Progenitor cell of endocrine pancreas (in vitro differentiated cells): Measurements from ENCODE around the gene DNAJC5. TPM values are rescaled to one million over a fixed set of nuclear protein-coding genes. Genes with fewer than 3 reads are reported as not detected.
A peak's percentile ranks its signal among the peaks of the same experiment; 100 is the strongest.

Experiments used
- DNase-seq: peaks from one replicate; pipeline ENCODE4 v3.0.0; 2021; ENCODE audit warnings: low spot score; ENCODE audit not compliant: unreplicated experiment
- H3K27ac Mint-ChIP-seq: 2 replicates; pipeline ENCODE4 v1.8.0; 2021; ENCODE audit warnings: mild to moderate bottlenecking, moderate library complexity, mixed read lengths
- H3K27me3 Mint-ChIP-seq: 2 replicates; pipeline ENCODE4 v1.8.0; 2021; ENCODE audit warnings: mixed read lengths
- H3K36me3 Mint-ChIP-seq: 2 replicates; pipeline ENCODE4 v1.8.0; 2022; ENCODE audit warnings: mixed read lengths; ENCODE audit not compliant: insufficient read depth
- H3K4me1 Mint-ChIP-seq: 2 replicates; pipeline ENCODE4 v1.8.0; 2021; ENCODE audit warnings: low read depth, mixed read lengths
- H3K4me3 Mint-ChIP-seq: 2 replicates; pipeline ENCODE4 v1.8.0; 2021; ENCODE audit warnings: low read depth, mild to moderate bottlenecking, moderate library complexity, mixed read lengths
- H3K9me3 Mint-ChIP-seq: 2 replicates; pipeline ENCODE4 v1.8.0; 2021; ENCODE audit warnings: low read depth, mixed read lengths
- total RNA-seq: library from RNA; stranded (reverse); gene quantifications from 2 replicates; pipeline ENCODE4 v1.2.1, GENCODE V29; 2021
- TF ChIP-seq, protein P1 (sequence below): fragments of 200-600 bp; sonication (generic); IDR thresholded peaks from one replicate; pipeline ENCODE4 v1.5.0; 2021; ENCODE audit warnings: antibody characterized with exemption, mild to moderate bottlenecking; ENCODE audit not compliant: unreplicated experiment

The DNAJC5 gene
- total RNA-seq, 1 donor from 2014 or later = 41.8 TPM

DNA sequence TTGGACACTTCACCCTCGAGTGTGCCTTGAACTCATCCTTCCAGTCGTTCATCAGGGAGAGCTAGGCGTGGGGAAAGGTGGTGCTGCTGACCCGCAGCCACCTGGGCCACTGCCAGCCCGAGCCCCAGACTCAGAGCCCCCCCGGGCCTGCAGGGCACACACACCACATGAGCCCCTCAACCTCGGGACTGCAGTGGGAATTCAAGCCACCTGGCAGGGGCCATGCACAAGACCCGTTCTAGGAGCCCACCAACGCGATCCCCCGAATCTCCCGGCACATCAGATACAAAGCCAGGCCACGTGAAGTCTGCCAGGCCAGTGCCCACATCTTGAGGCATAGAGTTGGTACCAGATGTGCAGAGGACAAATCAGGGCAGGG is 72.0 kb downstream of the DNAJC5 start:
- H3K27ac Mint-ChIP-seq = no peak overlapping the region
- no peaks in the 10 kb centered on the region for H3K27me3 Mint-ChIP-seq
- no peak overlapping the region for H3K4me3 Mint-ChIP-seq
- H3K9me3 Mint-ChIP-seq = no peaks in the 10 kb centered on the region
- DNase-seq = peak; percentile 7
- TF ChIP-seq, protein P1, sequence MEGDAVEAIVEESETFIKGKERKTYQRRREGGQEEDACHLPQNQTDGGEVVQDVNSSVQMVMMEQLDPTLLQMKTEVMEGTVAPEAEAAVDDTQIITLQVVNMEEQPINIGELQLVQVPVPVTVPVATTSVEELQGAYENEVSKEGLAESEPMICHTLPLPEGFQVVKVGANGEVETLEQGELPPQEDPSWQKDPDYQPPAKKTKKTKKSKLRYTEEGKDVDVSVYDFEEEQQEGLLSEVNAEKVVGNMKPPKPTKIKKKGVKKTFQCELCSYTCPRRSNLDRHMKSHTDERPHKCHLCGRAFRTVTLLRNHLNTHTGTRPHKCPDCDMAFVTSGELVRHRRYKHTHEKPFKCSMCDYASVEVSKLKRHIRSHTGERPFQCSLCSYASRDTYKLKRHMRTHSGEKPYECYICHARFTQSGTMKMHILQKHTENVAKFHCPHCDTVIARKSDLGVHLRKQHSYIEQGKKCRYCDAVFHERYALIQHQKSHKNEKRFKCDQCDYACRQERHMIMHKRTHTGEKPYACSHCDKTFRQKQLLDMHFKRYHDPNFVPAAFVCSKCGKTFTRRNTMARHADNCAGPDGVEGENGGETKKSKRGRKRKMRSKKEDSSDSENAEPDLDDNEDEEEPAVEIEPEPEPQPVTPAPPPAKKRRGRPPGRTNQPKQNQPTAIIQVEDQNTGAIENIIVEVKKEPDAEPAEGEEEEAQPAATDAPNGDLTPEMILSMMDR = no peak
- H3K36me3 Mint-ChIP-seq = peaks cover 8% of the 10 kb centered on the region
- H3K4me1 Mint-ChIP-seq = peaks cover 6% of the 10 kb centered on the region

DNA sequence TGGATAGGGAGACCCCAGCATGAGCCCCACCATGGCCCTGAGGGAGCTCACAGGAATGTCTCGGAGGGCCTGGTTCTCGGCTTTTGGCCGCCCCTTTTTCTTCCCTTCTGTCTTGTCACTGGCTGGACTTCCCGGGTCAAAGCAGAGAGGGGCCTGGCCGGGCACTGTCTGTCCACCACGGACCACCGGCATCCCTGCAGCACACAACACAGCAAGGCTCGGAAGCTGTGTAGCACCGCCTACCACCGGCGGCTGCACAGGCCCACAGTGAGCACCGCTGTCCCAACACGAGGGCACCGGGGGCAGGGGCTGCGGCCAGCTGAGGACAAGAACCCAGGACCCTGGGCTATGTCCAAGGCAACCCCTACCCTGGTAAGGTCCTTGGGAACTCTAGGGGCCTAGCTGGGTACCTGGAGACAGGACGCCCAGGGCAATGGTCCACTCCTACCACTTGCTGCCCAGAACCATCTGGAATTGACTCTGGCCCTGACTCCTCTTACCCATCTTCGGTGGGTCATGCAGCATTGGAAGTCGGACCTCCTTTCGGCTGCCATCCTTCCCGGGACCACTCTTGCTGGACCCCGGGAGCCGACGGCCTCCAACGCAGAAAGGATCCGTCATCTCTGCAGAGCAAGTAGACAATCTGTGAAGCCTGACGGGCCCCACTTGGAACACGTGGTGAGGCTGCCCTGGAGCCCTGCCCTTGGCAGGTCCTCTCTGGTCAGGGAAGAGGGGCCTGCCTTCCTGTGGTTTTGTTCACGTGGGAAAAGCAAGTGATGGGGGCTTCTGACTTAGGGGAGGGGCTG is 72.6 kb downstream of the DNAJC5 start:
- TF ChIP-seq, protein P1 = no peak
- Mint-ChIP-seq H3K4me3 (peak overlapping the region; percentile 29), H3K36me3 (peaks cover 7% of the 10 kb centered on the region), H3K4me1 (peaks cover 6% of the 10 kb centered on the region), H3K9me3 (no peaks in the 10 kb centered on the region), H3K27ac (no peak overlapping the region), H3K27me3 (no peaks in the 10 kb centered on the region)
- DNase-seq = peak; percentile 9

DNA sequence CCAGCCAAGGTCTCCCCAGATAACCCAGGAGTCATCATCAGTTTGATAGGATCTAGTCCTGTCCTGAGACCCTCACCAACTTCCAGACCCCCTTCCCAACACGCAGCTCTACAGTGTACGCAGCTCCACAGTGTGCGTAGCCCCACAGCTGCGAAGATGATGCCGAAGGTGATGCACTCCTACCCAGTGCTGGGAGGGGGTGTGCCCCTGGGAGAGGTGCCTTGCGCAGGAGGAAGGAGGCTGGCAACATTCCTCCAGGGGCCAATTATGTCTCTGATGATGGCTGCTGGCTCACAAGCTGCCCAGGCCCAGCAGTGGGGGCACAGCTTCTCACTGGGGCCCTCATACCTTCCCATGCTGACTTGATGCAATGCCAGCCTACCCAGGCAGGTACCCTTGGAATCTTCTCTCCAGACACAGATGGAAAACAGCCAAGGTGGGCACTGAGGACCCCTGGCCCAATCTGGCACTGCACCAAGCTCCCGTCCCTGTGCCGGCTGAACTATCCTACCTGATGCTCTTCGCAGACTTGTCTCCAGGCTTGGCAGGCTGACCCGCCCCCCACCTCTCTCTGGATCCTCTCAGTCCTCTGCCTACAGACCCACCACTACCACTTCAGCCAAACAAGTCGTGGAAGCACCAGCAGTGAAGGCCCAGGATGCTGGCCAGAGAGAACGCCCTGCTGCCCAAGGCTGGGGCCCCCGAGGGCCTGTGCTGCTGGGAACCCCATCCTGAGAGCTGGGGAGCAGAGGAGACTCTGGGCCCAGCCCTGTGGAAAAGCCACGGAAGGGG is 73.4 kb downstream of the DNAJC5 start:
- peaks cover 4% of the 10 kb centered on the region for H3K36me3 Mint-ChIP-seq
- H3K4me3 Mint-ChIP-seq = peak overlapping the region; percentile 82
- TF ChIP-seq, protein P1 = no peak
- H3K9me3 Mint-ChIP-seq = no peaks in the 10 kb centered on the region
- H3K27ac Mint-ChIP-seq = peak overlapping the region; percentile 87
- no peak for DNase-seq
- H3K27me3 Mint-ChIP-seq = no peaks in the 10 kb centered on the region
- H3K4me1 Mint-ChIP-seq = peaks cover 7% of the 10 kb centered on the region

DNA sequence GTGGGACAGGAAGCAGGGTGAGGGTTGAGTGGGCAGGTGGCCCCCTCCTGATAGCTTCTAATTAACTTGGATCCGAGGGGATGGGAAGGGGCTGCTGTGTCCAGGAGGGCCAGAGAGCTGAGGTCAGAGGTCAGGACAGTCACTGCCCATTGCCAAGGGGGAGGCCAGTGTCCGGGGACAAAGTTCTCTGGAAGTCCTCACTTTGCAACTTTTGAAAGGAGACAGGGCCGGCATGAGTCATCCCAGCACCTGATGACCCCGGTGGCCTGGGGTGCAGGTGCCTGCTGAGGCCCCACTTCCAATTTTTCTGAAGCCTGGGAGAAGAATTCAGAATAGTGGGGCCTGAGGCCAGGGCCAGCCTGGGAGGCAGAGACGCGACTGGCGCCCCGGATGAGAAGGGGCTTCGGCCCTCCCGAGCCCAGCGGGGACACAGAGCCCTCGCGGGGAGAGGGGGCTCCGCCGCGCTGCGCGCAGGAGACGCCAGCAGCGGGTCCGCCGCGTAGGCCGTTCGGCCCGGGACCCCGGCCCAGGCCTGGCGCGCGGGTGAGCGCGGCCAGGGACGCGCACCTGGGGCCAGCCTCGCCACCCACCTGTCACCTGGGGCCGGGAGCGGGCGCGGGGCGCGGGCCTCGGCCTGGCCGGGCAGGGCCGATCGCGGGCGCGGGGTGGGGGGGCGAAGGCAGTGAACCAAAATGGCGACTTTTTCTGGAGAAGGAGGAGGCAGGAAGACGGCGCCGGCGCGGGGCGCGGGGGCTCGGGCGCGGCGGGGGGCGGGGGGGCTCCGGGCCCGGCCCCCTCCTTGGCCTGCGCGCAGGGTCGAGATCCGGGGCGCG is 74.2 kb downstream of the DNAJC5 start:
- peak; percentile 9 for DNase-seq
- H3K27ac Mint-ChIP-seq = peak overlapping the region; percentile 87
- TF ChIP-seq, protein P1 = no peak
- peaks cover 6% of the 10 kb centered on the region for H3K36me3 Mint-ChIP-seq
- peaks cover 10% of the 10 kb centered on the region for H3K4me1 Mint-ChIP-seq
- no peaks in the 10 kb centered on the region for H3K27me3 Mint-ChIP-seq
- no peaks in the 10 kb centered on the region for H3K9me3 Mint-ChIP-seq
- peak overlapping the region; percentile 82 for H3K4me3 Mint-ChIP-seq
